ENCODE measurements around the gene ALG14.

Gene ALG14

DNA sequence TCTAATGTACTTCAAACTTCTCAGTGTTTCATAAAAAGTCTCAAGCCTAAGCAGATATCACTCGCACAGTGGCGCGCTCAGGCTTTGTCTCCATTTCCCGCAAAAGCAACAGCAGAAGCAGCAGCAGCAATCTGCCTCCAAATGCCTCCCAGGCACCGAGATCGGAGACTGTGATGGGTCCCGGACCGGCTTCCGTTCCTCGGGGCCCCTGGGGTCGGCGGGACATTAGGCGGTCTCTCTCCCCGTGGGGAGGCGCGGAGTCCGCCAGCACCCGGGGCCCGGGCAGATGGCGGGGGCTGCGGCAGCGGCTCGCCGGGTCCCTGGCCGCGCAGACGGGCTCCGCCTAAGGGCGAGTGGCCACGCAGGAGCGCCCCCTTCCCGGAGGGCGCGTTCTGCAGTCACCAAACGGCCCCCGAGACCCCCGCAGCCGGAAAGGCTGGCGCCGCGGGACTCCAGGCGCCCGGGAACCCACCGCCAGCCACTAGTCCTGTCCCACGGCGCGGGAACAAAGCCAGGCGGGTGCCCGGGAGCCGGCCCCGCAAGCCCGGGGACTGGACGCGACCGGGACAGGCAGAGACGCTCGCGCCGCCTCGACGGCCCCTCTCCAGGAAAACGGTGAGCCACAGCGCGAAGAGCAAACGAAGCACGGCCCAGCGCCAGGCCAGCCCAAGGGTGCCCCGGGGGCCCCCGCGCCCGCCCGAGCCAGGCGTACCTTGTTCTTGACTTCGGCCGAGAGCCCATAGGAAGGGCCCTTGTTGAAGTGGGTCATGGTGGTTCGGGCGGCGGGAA, 146.4 kb downstream of the ALG14 start:
- peaks cover 22 to 53% of the 10 kb centered on the region in 2 donors for H3K4me1 ChIP-seq (ENCODE audit: control insufficient read depth in 2 of 2, insufficient read depth in 2 of 2, low read length in 2 of 2)
- H3K9me3 ChIP-seq (ENCODE audit: control insufficient read depth in 2 of 2, low read length in 2 of 2) = no peaks in the 10 kb centered on the region
- H3K4me3 ChIP-seq (ENCODE audit: low read length in 2 of 2) = peak overlapping the region; percentile 85 to 89
- H3K36me3 ChIP-seq (ENCODE audit: control insufficient read depth in 2 of 2, insufficient read depth in 2 of 2, low read length in 2 of 2) = no peaks in the 10 kb centered on the region
- peak overlapping the region; percentile 93 to 95 for H3K27ac ChIP-seq (ENCODE audit: low read depth in 2 of 2, low read length in 2 of 2)
- H3K9ac ChIP-seq (ENCODE audit: low read depth in 1 of 2, low read length in 2 of 2) = peak overlapping the region; percentile 76 to 95
- no peaks in the 10 kb centered on the region for H3K27me3 ChIP-seq (ENCODE audit: control insufficient read depth in 2 of 2, insufficient read depth in 2 of 2, low read length in 2 of 2)

DNA sequence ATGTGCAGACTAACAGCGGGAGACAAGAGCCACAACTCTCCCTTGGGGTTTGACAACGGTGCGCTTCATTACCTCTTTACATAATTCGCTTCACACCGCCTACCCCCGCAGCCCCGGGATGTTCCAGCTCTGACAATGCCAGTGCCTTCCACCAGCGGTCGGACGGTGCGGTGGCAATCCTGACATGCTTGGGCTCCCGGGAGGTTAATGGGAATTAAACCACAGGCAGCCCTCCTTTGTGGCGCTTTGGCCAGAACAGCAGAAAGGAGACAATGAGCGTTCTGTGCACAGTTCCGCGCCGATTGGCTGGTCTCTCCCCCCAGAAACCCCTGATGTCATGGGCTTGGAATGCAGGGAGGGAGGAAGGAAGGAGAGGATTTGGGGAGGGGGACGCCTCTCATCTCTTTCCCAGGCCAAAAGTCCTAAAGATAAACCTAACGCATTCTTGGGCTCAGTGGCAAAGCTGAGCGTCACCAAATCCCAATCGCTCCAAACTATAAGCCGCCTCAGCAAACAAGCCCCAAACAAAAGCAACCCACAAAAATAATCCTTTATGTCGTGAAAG, 147.1 kb downstream of the ALG14 start:
- H3K36me3 ChIP-seq (ENCODE audit: control insufficient read depth in 2 of 2, insufficient read depth in 2 of 2, low read length in 2 of 2) = no peaks in the 10 kb centered on the region
- no peaks in the 10 kb centered on the region for H3K9me3 ChIP-seq (ENCODE audit: control insufficient read depth in 2 of 2, low read length in 2 of 2)
- peak overlapping the region; percentile 93 to 95 for H3K27ac ChIP-seq (ENCODE audit: low read depth in 2 of 2, low read length in 2 of 2)
- peaks cover 26 to 53% of the 10 kb centered on the region in 2 donors for H3K4me1 ChIP-seq (ENCODE audit: control insufficient read depth in 2 of 2, insufficient read depth in 2 of 2, low read length in 2 of 2)
- H3K9ac ChIP-seq (ENCODE audit: low read depth in 1 of 2, low read length in 2 of 2) = peak overlapping the region; percentile 76 to 95
- peak overlapping the region; percentile 85 to 89 for H3K4me3 ChIP-seq (ENCODE audit: low read length in 2 of 2)
- H3K27me3 ChIP-seq (ENCODE audit: control insufficient read depth in 2 of 2, insufficient read depth in 2 of 2, low read length in 2 of 2) = no peaks in the 10 kb centered on the region

DNA sequence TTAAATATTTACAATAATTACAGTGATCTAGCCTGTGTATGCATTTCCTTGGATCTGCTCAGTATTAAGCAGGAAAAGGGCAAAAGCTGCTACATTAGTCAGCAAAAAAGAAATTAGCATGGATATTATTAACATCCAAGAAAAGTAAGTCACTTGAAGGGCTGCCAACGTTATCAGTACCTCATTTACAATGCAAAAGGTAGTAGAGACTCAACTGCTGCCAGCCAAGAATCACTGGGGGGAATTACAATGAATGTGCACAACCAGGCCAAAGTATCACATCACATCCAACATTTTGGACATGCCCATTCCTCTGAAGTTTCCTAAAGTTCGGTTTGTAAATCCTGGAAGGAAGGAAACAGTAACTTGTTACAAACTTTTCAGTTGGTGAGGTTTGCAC, 147.7 kb downstream of the ALG14 start:
- Histone ChIP-seq H3K27me3 (ENCODE audit: control insufficient read depth in 2 of 2, insufficient read depth in 2 of 2, low read length in 2 of 2) (no peaks in the 10 kb centered on the region), H3K4me3 (ENCODE audit: low read length in 2 of 2) (peak overlapping the region; percentile 85 to 89), H3K9ac (ENCODE audit: low read depth in 1 of 2, low read length in 2 of 2) (peak overlapping the region; percentile 76 to 95), H3K4me1 (ENCODE audit: control insufficient read depth in 2 of 2, insufficient read depth in 2 of 2, low read length in 2 of 2) (peaks cover 28 to 59% of the 10 kb centered on the region in 2 donors), H3K36me3 (ENCODE audit: control insufficient read depth in 2 of 2, insufficient read depth in 2 of 2, low read length in 2 of 2) (no peaks in the 10 kb centered on the region), H3K9me3 (ENCODE audit: control insufficient read depth in 2 of 2, low read length in 2 of 2) (no peaks in the 10 kb centered on the region), H3K27ac (ENCODE audit: low read depth in 2 of 2, low read length in 2 of 2) (peak overlapping the region; percentile 93 to 95)
